ENCODE measurements around the gene NCKAP5.

- TF ChIP-seq CTCF (IDR thresholded peaks at IDR 0.05) (no peak), POLR2A (IDR thresholded peaks at IDR 0.05) (no peak)
These were observed 666.6 kb downstream of the NCKAP5 start for GRCh38 chr2:132901661-132902060.
